Mesenchymal stem cell (in vitro differentiated cells and primary cell): ENCODE measurements around the gene CCDC43.

Source experiments
- DNase-seq: peaks from one replicate; pipeline ENCODE4 v3.0.0-alpha.2; 2013
- H2AFZ ChIP-seq: one replicate; pipeline ENCODE4 v1.6.1; 2013; ENCODE audit warnings: low read depth, mild to moderate bottlenecking, control low read depth, inconsistent platforms, low read length, moderate library complexity
- H2AK5ac ChIP-seq: 2 replicates; pipeline ENCODE4 v1.6.1; 2013; ENCODE audit warnings: low read length, moderate library complexity, mild to moderate bottlenecking, inconsistent platforms; ENCODE audit not compliant: severe bottlenecking
- H2BK120ac ChIP-seq: one replicate; pipeline ENCODE4 v1.6.1; 2013; ENCODE audit warnings: low read depth, mild to moderate bottlenecking, inconsistent platforms, low read length, moderate library complexity
- H2BK12ac ChIP-seq, 2 experiments: one replicate each; pipeline ENCODE4 v1.6.1; 2013; ENCODE audit warnings: inconsistent platforms in 2 of 2, low read length in 2 of 2, mild to moderate bottlenecking in 2 of 2, moderate library complexity in 2 of 2, control low read depth in 1 of 2
- H2BK15ac ChIP-seq: one replicate; pipeline ENCODE4 v1.6.1; 2013; ENCODE audit warnings: mild to moderate bottlenecking, low read depth, inconsistent platforms; ENCODE audit not compliant: poor library complexity, severe bottlenecking
- H2BK5ac ChIP-seq: 2 replicates; pipeline ENCODE4 v1.6.1; 2013; ENCODE audit warnings: low read depth, mild to moderate bottlenecking, low read length, control low read depth, inconsistent platforms; ENCODE audit not compliant: poor library complexity, severe bottlenecking
- H3K14ac ChIP-seq, 2 experiments: one replicate each; pipeline ENCODE4 v1.6.1; 2013; ENCODE audit warnings: inconsistent platforms in 2 of 2, low read length in 2 of 2, control low read depth in 1 of 2, mild to moderate bottlenecking in 1 of 2, moderate library complexity in 1 of 2
- H3K18ac ChIP-seq, 2 experiments: one replicate each; pipeline ENCODE4 v1.6.1; 2013; ENCODE audit warnings: inconsistent platforms in 2 of 2, low read length in 2 of 2, control low read depth in 1 of 2, low read depth in 1 of 2, mild to moderate bottlenecking in 1 of 2
- H3K23ac ChIP-seq, 2 experiments: one replicate each; pipeline ENCODE4 v1.6.1; 2013; ENCODE audit warnings: inconsistent platforms in 2 of 2, low read length in 2 of 2, mild to moderate bottlenecking in 2 of 2, moderate library complexity in 2 of 2, control low read depth in 1 of 2
- H3K27ac ChIP-seq: 2 replicates; pipeline ENCODE4 v1.5.1; 2013; ENCODE audit warnings: mild to moderate bottlenecking, moderate library complexity, low read length, control low read depth, inconsistent platforms; ENCODE audit not compliant: poor library complexity, severe bottlenecking
- H3K27me3 ChIP-seq, 2 experiments: 2 replicates each; pipeline versions ENCODE4 v1.6.1 to v1.7.0; 2013; ENCODE audit warnings: low read length in 2 of 2, mild to moderate bottlenecking in 2 of 2, moderate library complexity in 2 of 2, control low read depth in 1 of 2, inconsistent platforms in 1 of 2; ENCODE audit not compliant: control insufficient read depth in 1 of 2, insufficient read depth in 1 of 2
- H3K36me3 ChIP-seq, 2 experiments: 2 replicates each; pipeline versions ENCODE4 v1.6.1 to v1.7.0; 2013; ENCODE audit warnings: low read length in 2 of 2, control low read depth in 1 of 2, inconsistent platforms in 1 of 2, low read depth in 1 of 2, mild to moderate bottlenecking in 1 of 2; ENCODE audit not compliant: insufficient read depth in 2 of 2, control insufficient read depth in 1 of 2
- H3K4ac ChIP-seq, 2 experiments: one replicate each; pipeline ENCODE4 v1.6.1; 2013; ENCODE audit warnings: inconsistent platforms in 2 of 2, low read length in 2 of 2, mild to moderate bottlenecking in 2 of 2, moderate library complexity in 2 of 2, control low read depth in 1 of 2, low read depth in 1 of 2
- H3K4me1 ChIP-seq: 2 replicates; pipeline ENCODE4 v1.6.1; 2013; ENCODE audit warnings: low read depth, low read length, control low read depth; ENCODE audit not compliant: control insufficient read depth, insufficient read depth
- H3K4me2 ChIP-seq: 2 replicates; pipeline ENCODE4 v1.6.1; 2013; ENCODE audit warnings: low read length, mild to moderate bottlenecking, inconsistent platforms; ENCODE audit not compliant: poor library complexity, severe bottlenecking
- H3K4me3 ChIP-seq, 2 experiments: 2 replicates each; pipeline versions ENCODE4 v1.5.1 to v1.7.0; 2013; ENCODE audit warnings: low read length in 2 of 2, mild to moderate bottlenecking in 2 of 2, control low read depth in 1 of 2, low read depth in 1 of 2; ENCODE audit not compliant: insufficient read depth in 1 of 2
- H3K79me1 ChIP-seq: replicated peaks from 2 replicates; pipeline ENCODE4 v1.6.1; 2013; ENCODE audit warnings: mild to moderate bottlenecking, control low read depth, low read length, inconsistent platforms; ENCODE audit not compliant: poor library complexity, severe bottlenecking
- H3K9ac ChIP-seq: 2 replicates; pipeline ENCODE4 v1.7.0; 2013; ENCODE audit warnings: mild to moderate bottlenecking, low read length, moderate library complexity
- H3K9me3 ChIP-seq: 2 replicates; pipeline ENCODE4 v1.7.0; 2013; ENCODE audit warnings: mild to moderate bottlenecking, low read length; ENCODE audit not compliant: control insufficient read depth
- H4K8ac ChIP-seq: one replicate; pipeline ENCODE4 v1.6.1; 2013; ENCODE audit warnings: inconsistent platforms, mild to moderate bottlenecking, low read length, moderate library complexity
- H4K91ac ChIP-seq: one replicate; pipeline ENCODE4 v1.6.1; 2013; ENCODE audit warnings: mild to moderate bottlenecking, low read length, inconsistent platforms
- WGBS: methylation state at CpG from one replicate; pipeline ENCODE4 v1.1.7; 2013; ENCODE audit warnings: mixed read lengths; 5-methylcytosine and 5-hydroxymethylcytosine counted together

CCDC43 gene

GRCh38 chr17:44661835-44662234 lies 27.7 kb downstream of the CCDC43 start:
- H3K23ac ChIP-seq, result no peak overlapping the region
- H3K4me1 ChIP-seq, result peaks cover under 1% of the 10 kb centered on the region
- H3K4me3 ChIP-seq, result no peak overlapping the region
- no peak overlapping the region for H2AFZ ChIP-seq
- no peak overlapping the region for H4K91ac ChIP-seq
- H2AK5ac ChIP-seq, result no peak overlapping the region
- H2BK120ac ChIP-seq, result no peak overlapping the region
- H3K27ac ChIP-seq, result no peak overlapping the region
- 83% methylated on average over 1 of the region's 2 CpGs for WGBS
- H3K18ac ChIP-seq, result no peak overlapping the region
- H3K27me3 ChIP-seq, result peaks cover 3 to 5% of the 10 kb centered on the region in 2 experiments
- H2BK12ac ChIP-seq, result no peak overlapping the region
- H3K4me2 ChIP-seq, result no peak overlapping the region
- DNase-seq, result no peak
- H3K14ac ChIP-seq, result no peak overlapping the region
- H2BK15ac ChIP-seq, result no peak overlapping the region
- H3K4ac ChIP-seq, result no peak overlapping the region
- H2BK5ac ChIP-seq, result no peak overlapping the region
- no peak overlapping the region for H3K9ac ChIP-seq
- no peaks in the 10 kb centered on the region for H3K9me3 ChIP-seq
- H3K79me1 ChIP-seq, result no peaks in the 10 kb centered on the region
- H3K36me3 ChIP-seq, result no peaks in the 10 kb centered on the region
- H4K8ac ChIP-seq, result no peak overlapping the region

DNA sequence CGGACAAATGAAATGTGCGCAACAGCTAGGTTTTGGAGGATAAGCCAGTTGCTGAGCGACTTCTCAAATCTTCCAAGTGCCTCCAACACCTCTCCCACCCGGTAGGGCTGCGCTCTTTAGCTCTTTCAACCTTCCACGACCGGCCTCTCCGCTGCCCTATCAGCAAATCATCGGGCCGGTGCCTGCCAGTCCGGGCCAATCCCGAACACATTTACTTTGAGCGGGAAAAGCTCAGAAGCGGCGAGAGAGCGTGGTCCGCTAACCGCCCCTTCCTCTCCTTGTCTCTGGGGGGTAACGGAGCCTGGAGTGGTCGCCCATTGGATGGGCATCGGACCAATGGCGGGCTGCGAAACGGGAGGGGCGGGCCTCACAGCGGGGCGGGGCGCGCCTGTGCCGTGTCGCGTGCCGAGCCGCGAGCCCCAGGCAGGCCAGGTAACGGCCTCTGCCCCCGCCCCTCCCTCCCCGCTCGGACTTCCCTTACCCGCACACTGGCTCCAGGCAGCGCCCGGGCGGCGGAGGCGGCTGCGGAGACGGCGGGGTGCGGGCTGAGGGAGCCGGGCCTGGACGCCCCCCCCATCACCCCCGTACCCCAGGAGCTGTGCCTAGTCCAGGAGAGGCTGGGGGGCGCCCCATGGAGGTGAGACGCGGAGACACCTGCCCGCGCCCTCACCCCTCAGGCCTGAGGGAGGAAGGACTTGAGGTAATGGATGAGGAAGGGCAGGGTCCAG lies 33.4 kb downstream of the CCDC43 start, which contains the start of gene MEIOC:
Gene MEIOC (plus strand): TSS at position 486 of the 728 bp plus-strand sequence. CDS start 146 bp downstream, at position 632.
- no peak for DNase-seq
- H2BK12ac ChIP-seq, result no peak within 1 kb of the TSS

GRCh38 chr17:44653954-44654353 lies 35.6 kb downstream of the CCDC43 start:
- H2BK5ac ChIP-seq, result no peak overlapping the region
- H3K4me2 ChIP-seq, result no peak overlapping the region
- H2BK12ac ChIP-seq, result no peak overlapping the region
- peaks cover 16 to 42% of the 10 kb centered on the region in 2 experiments for H3K27me3 ChIP-seq
- no peak overlapping the region for H3K9ac ChIP-seq
- no peak overlapping the region for H3K4ac ChIP-seq
- no peaks in the 10 kb centered on the region for H3K36me3 ChIP-seq
- H2BK15ac ChIP-seq, result no peak overlapping the region
- H3K4me3 ChIP-seq, result no peak overlapping the region
- H3K79me1 ChIP-seq, result no peaks in the 10 kb centered on the region
- H2BK120ac ChIP-seq, result no peak overlapping the region
- no peaks in the 10 kb centered on the region for H3K9me3 ChIP-seq
- no peak overlapping the region for H3K27ac ChIP-seq
- no peak overlapping the region for H3K23ac ChIP-seq
- H3K14ac ChIP-seq, result no peak overlapping the region
- WGBS, result no CpG with 5 or more reads among the region's 1 CpG
- H3K18ac ChIP-seq, result no peak overlapping the region
- H3K4me1 ChIP-seq, result peaks cover 9% of the 10 kb centered on the region
- no peak overlapping the region for H2AK5ac ChIP-seq
- H2AFZ ChIP-seq, result no peak overlapping the region
- DNase-seq, result no peak
- no peak overlapping the region for H4K91ac ChIP-seq
- H4K8ac ChIP-seq, result no peak overlapping the region

More for the DNA sequence above, 33.4 kb downstream of the CCDC43 start, which contains the start of gene MEIOC:
- Histone ChIP-seq H4K8ac (no peak within 1 kb of the TSS), H3K9ac (no peak within 1 kb of the TSS), H3K4me1 (peaks cover 9% of the 10 kb centered on the region), H2BK5ac (no peak within 1 kb of the TSS), H3K79me1 (no peaks in the 10 kb centered on the region), H3K27me3 (peaks cover 16 to 36% of the 10 kb centered on the region in 2 experiments), H2AFZ (peak within 1 kb of the TSS; percentile 58), H3K36me3 (no peaks in the 10 kb centered on the region), H2BK15ac (no peak within 1 kb of the TSS), H2BK120ac (no peak within 1 kb of the TSS), H3K4ac (no peak within 1 kb of the TSS), H3K27ac (no peak within 1 kb of the TSS), H3K4me3 (peak within 1 kb of the TSS; percentile 12 to 18), H3K23ac (no peak within 1 kb of the TSS), H3K4me2 (peak within 1 kb of the TSS; percentile 77), H3K18ac (no peak within 1 kb of the TSS), H3K14ac (peak within 1 kb of the TSS in 1 of 2 experiments; percentile 62), H3K9me3 (no peaks in the 10 kb centered on the region), H2AK5ac (no peak within 1 kb of the TSS), H4K91ac (no peak within 1 kb of the TSS)
- 22% methylated on average over 39 of the region's 57 CpGs for WGBS

GRCh38 chr17:44653384-44653783 lies 36.2 kb downstream of the CCDC43 start:
- Histone ChIP-seq H3K27me3 (peaks cover 16 to 43% of the 10 kb centered on the region in 2 experiments), H2BK120ac (no peak overlapping the region), H4K8ac (no peak overlapping the region), H3K4me2 (no peak overlapping the region), H4K91ac (no peak overlapping the region), H3K4me3 (no peak overlapping the region), H3K4me1 (peaks cover 9% of the 10 kb centered on the region), H3K4ac (no peak overlapping the region), H3K18ac (no peak overlapping the region), H3K14ac (no peak overlapping the region), H3K9ac (no peak overlapping the region), H2AK5ac (no peak overlapping the region), H2BK15ac (no peak overlapping the region), H2BK5ac (no peak overlapping the region), H3K27ac (no peak overlapping the region), H3K9me3 (no peaks in the 10 kb centered on the region), H3K23ac (no peak overlapping the region), H2AFZ (no peak overlapping the region), H3K79me1 (no peaks in the 10 kb centered on the region), H3K36me3 (no peaks in the 10 kb centered on the region), H2BK12ac (no peak overlapping the region)
- WGBS, result 100% methylated on average over 2 of the region's 3 CpGs
- no peak for DNase-seq
